AG10803 (cell line): Measurements from ENCODE around the gene NIPBL.
A peak's percentile ranks its signal among the peaks of the same experiment; 100 is the strongest.
"Not testable (repeated sequence)": the region's sequence is repeated elsewhere in the genome, so short reads cannot be mapped to it uniquely, and the experiment has no call there.

Experiments used
- DNase-seq: peaks from one replicate; pipeline ENCODE4 v3.0.0; 2010; ENCODE audit warnings: low read depth
- H3K4me3 ChIP-seq: 2 replicates; pipeline ENCODE4 v1.5.1; 2011; ENCODE audit warnings: mild to moderate bottlenecking, low read length, control low read depth
- TF ChIP-seq, protein P1 (sequence below): conservative IDR thresholded peaks from 2 replicates; pipeline ENCODE4 v1.5.1; 2011; ENCODE audit warnings: mild to moderate bottlenecking, low read length, control low read depth, inconsistent platforms

Gene NIPBL

DNA sequence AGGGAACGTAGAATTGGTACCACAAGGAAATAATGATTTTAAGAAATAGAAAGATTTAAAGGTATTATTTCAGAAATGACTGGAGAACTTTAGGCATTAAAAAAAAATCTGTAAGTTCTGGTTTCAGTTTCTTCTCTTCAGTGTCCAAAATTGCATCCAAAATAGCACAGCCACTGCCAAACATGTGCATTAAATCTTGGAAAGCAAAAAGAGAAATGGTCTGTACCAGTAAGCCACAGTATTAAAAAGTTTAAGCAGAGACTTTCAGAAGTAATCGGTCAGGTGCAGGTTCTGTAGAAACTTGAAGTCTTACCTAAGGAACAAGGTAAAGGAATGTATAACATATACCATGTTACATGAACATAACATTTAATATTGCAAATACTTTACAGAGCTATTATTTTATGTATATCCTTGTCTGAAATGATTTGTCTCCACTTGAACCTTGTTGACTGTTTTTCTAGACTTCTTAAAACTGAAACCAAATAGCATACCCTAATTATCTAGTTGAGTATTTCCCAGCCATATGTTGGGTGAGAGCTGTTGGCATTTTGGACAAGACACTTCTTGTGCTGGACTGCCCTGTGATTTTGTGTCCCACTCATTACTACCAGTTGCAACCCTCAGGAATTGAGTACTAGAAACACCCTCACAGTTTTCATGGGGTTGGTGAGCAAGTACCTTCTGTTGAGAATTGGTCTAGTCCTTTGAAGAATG, 32.1 kb downstream of the NIPBL start:
- TF ChIP-seq, protein P1, sequence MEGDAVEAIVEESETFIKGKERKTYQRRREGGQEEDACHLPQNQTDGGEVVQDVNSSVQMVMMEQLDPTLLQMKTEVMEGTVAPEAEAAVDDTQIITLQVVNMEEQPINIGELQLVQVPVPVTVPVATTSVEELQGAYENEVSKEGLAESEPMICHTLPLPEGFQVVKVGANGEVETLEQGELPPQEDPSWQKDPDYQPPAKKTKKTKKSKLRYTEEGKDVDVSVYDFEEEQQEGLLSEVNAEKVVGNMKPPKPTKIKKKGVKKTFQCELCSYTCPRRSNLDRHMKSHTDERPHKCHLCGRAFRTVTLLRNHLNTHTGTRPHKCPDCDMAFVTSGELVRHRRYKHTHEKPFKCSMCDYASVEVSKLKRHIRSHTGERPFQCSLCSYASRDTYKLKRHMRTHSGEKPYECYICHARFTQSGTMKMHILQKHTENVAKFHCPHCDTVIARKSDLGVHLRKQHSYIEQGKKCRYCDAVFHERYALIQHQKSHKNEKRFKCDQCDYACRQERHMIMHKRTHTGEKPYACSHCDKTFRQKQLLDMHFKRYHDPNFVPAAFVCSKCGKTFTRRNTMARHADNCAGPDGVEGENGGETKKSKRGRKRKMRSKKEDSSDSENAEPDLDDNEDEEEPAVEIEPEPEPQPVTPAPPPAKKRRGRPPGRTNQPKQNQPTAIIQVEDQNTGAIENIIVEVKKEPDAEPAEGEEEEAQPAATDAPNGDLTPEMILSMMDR: no peak
- DNase-seq: no peak

DNA sequence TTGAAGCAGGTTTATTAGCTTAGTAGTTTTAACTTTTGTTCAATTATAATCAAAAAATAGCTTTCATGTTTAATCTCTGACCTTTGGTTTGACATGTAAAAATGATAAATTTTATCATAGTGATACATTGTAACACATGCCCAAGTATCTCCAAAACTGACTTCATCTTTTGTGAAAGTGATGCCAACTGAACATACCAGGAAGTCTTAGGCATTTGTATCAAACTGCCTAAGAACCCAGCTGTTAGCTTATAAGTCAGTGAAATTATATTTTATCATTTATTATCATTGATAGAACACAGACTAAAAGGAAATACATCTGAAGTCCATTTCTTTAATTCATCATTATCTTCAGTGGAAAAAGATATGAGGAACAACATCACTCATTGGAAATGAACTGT, 39.1 kb downstream of the NIPBL start:
- DNase-seq: peak; percentile 42
- no peak overlapping the region for H3K4me3 ChIP-seq
- TF ChIP-seq, protein P1: no peak

More for the DNA sequence above, 32.1 kb downstream of the NIPBL start:
- H3K4me3 ChIP-seq: no peak overlapping the region

DNA sequence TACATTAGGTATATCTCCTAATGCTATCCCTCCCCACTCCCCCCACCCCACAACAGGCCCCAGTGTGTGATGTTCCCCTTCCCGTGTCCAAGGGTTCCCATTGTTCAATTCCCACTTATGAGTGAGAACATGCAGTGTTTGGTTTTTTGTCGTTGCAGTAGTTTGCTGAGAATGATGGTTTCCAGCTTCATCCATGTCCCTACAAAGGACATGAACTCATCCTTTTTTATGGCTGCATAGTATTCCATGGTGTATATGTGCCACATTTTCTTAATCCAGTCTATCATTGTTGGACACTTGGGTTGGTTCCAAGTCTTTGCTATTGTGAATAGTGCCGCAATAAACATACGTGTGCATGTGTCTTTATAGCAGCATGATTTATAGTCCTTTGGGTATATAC, 40.0 kb downstream of the NIPBL start:
- not testable (repeated sequence) for H3K4me3 ChIP-seq, DNase-seq

DNA sequence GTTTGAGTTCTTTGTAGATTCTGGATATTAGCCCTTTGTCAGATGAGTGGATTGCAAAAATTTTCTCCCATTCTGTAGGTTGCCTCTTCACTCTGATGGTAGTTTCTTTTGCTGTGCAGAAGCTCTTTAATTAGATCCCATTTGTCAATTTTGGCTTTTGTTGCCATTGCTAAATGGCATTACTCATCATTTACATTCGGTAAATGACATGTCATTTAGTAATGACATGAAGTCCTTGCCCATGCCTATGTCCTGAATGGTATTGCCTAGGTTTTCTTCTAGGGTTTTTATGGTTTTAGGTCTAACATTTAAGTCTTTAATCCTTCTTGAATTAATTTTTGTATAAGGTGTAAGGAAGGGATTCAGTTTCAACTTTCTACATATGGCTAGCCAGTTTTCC, 40.8 kb downstream of the NIPBL start:
- H3K4me3 ChIP-seq, DNase-seq: not testable (repeated sequence)

- TF ChIP-seq, protein P1: no peak
- no peak for DNase-seq
- H3K4me3 ChIP-seq: no peak overlapping the region
Measured at GRCh38 chr5:36919238-36919637, 42.7 kb downstream of the NIPBL start.

DNA sequence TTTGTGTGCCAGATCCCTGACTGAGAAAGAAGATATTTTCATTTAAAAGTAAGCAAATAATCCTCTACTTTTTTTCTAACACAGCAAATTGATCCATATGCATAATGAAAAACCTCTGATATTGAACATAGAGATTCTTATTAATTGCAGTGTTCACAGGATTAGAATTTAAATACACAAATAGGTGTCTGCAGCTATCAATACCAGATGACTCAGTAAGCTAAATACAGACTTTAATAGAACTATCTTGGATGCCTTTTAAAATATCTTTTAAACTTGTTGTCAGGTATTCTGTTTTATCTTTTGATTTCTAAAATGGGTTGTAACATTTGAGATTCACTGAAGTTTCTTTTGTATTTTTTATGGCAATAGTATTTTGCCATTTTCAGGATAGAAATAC, 43.1 kb downstream of the NIPBL start:
- H3K4me3 ChIP-seq: no peak overlapping the region
- TF ChIP-seq, protein P1: no peak
- DNase-seq: no peak

- H3K4me3 ChIP-seq: no peak overlapping the region
- DNase-seq: peak; percentile 51
- TF ChIP-seq, protein P1: no peak
Measured at GRCh38 chr5:36928947-36929346, 52.4 kb downstream of the NIPBL start.

GRCh38 chr5:36929438-36929837, 52.9 kb downstream of the NIPBL start:
- DNase-seq: no peak
- TF ChIP-seq, protein P1: no peak

More at GRCh38 chr5:36929438-36929837, 52.9 kb downstream of the NIPBL start:
- no peak overlapping the region for H3K4me3 ChIP-seq
